Subcutaneous abdominal adipose tissue (tissue), 5 donors: Measurements from ENCODE around the gene DDAH1.
A peak's percentile ranks its signal among the peaks of the same experiment; 100 is the strongest.
"Not testable (repeated sequence)": the region's sequence is repeated elsewhere in the genome, so short reads cannot be mapped to it uniquely, and the experiment has no call there.

Experiments used
- H3K27ac ChIP-seq: one replicate; pipeline ENCODE4 v1.7.0; 2013; ENCODE audit warnings: low read depth, mild to moderate bottlenecking, inconsistent platforms, low read length, moderate library complexity
- H3K27me3 ChIP-seq, 5 donors: one replicate each; pipeline ENCODE4 v1.7.0; 2013; ENCODE audit warnings: low read length in 5 of 5, inconsistent platforms in 1 of 5; ENCODE audit not compliant: control insufficient read depth in 5 of 5, insufficient read depth in 4 of 5
- H3K36me3 ChIP-seq, 5 donors: one replicate each; pipeline ENCODE4 v1.7.0; 2013; ENCODE audit warnings: low read length in 5 of 5; ENCODE audit not compliant: control insufficient read depth in 5 of 5, insufficient read depth in 5 of 5
- H3K4me1 ChIP-seq, 5 donors: one replicate each; pipeline ENCODE4 v1.7.0; 2013; ENCODE audit warnings: low read length in 5 of 5, mild to moderate bottlenecking in 3 of 5, moderate library complexity in 1 of 5; ENCODE audit not compliant: control insufficient read depth in 5 of 5, insufficient read depth in 5 of 5
- H3K4me3 ChIP-seq, 5 donors: one replicate each; pipeline ENCODE4 v1.7.0; 2013; ENCODE audit warnings: low read length in 5 of 5, low read depth in 1 of 5
- H3K9ac ChIP-seq, 5 donors: one replicate each; pipeline ENCODE4 v1.7.0; 2013; ENCODE audit warnings: low read length in 5 of 5, mild to moderate bottlenecking in 4 of 5, moderate library complexity in 3 of 5
- H3K9me3 ChIP-seq, 5 donors: one replicate each; pipeline ENCODE4 v1.7.0; 2013; ENCODE audit warnings: low read length in 5 of 5; ENCODE audit not compliant: control insufficient read depth in 5 of 5
- donor health status: healthy.
- donor health status: healthy.
- donor health status: healthy.
- donor health status: healthy.
- donor health status: healthy.

DDAH1 gene

DNA sequence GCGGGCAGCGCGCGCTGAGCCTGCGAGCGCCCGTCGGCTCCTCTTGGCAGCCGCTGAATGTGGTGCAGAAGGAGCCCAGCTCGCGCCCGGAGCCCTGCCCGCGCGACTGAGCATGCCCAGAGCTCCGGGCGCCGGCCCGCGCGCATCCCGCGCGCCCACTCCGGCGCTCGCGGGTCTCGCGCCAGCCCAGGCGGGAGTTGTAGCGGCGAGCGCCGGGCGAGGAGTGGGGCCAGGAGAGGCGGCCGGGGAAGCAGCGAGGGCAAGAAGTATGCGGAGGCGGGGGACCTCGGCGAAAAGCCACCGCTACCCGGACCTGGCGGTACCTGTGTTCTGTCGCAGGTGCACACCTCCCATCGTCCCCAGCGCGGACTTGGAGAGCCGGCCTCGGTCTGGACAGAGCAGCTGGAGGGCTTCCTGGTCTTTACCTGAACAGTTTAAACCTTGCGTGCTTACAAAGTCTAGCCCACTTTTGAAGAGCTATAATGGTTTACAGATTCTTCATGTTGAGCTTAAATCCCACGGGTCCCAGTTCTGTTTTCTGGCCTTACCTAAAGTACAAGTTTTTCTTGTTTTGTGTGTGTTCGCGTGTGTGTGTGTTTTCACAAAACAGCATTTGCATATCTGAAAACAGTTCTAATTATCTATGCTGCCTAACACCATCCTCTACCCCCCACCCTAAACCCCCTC lies at the start of gene DDAH1:
DDAH1 (minus strand) TSS at position 61 of the 687 bp plus-strand sequence. CDS start 114 bp downstream, outside the sequence.
- H3K9me3 ChIP-seq, result no peaks in the 10 kb centered on the region
- peak within 1 kb of the TSS; percentile 68 to 83 (median 73) for H3K4me3 ChIP-seq
- H3K4me1 ChIP-seq, result peaks cover 0 to 21% (median 18%) of the 10 kb centered on the region in 5 donors
- no peaks in the 10 kb centered on the region for H3K36me3 ChIP-seq
- no peaks in the 10 kb centered on the region for H3K27me3 ChIP-seq
- H3K27ac ChIP-seq, result peak within 1 kb of the TSS; percentile 74
- H3K9ac ChIP-seq, result peak within 1 kb of the TSS in 4 of 5 donors; percentile 54 to 80 (median 68)

DNA sequence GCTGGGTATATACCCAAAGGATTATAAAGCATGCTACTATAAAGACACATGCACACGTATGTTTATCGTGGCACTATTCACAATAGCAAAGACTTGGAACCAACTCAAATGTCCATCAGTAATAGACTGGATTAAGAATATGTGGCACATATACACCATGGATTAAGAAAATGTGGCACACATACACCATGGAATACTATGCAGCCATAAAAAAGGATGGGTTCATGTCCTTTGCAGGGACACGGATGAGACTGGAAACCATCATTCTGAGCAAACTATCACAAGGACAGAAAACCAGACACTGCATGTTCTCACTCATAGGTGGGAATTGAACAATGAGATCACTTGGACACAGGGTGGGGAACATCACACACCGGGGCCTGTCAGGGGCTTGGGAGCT lies 49.0 kb upstream of the DDAH1 start:
- H3K4me3 ChIP-seq, H3K27ac ChIP-seq, H3K36me3 ChIP-seq: not testable (repeated sequence)

DNA sequence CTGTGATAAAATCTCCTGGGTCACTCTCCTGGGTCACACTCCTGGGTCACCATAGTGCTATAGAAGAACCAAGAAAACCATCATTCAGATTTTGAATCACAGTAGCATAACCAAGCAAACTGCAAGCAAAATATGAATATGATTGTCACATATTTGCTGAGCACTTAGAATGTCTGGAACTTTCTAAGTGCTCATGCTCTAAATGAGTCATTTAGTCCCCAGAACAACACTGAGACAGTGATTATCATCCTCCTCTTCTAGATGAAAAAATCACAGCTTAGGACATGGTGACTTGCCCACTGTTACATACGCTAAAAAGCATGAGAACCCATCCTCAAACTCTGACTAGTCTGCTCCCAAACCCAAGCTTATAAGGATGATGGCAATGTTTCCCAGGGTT lies 39.5 kb upstream of the DDAH1 start:
- H3K36me3 ChIP-seq, result no peaks in the 10 kb centered on the region
- H3K4me1 ChIP-seq, result peaks cover 2 to 5% (median 4%) of the 10 kb centered on the region in 5 donors
- H3K27ac ChIP-seq, result no peak overlapping the region
- no peak overlapping the region for H3K4me3 ChIP-seq
- H3K9me3 ChIP-seq, result no peaks in the 10 kb centered on the region
- H3K9ac ChIP-seq, result no peak overlapping the region
- H3K27me3 ChIP-seq, result no peaks in the 10 kb centered on the region

More for the DNA sequence above, 49.0 kb upstream of the DDAH1 start:
- H3K27me3 ChIP-seq, H3K9ac ChIP-seq, H3K9me3 ChIP-seq, H3K4me1 ChIP-seq: not testable (repeated sequence)

DNA sequence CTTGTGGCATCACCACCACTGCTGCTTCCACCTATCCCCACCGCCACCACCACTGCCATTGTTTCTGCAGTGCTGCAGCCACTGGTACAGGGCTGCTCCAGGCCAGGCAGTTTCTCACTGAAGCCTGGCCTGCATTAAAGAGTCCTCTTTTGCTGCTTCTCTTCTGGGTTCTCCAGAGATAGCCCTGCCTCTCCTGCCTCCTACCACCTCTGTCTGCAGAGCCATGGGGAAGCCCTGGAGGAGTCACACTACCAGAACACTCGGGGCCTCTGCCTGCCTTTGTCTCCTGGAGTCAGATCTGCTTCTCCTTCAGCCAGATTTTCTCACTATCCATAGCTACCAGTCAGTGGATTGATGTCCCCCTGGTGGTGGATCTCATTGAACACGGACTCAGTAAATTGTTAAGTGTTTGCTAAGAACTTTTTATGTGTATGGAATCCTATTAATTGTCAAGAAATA lies 37.7 kb upstream of the DDAH1 start:
- no peaks in the 10 kb centered on the region for H3K36me3 ChIP-seq
- H3K4me3 ChIP-seq, result no peak overlapping the region
- no peaks in the 10 kb centered on the region for H3K27me3 ChIP-seq
- peaks cover 2 to 5% (median 4%) of the 10 kb centered on the region in 5 donors for H3K4me1 ChIP-seq
- H3K9me3 ChIP-seq, result no peaks in the 10 kb centered on the region
- H3K27ac ChIP-seq, result no peak overlapping the region
- H3K9ac ChIP-seq, result no peak overlapping the region

DNA sequence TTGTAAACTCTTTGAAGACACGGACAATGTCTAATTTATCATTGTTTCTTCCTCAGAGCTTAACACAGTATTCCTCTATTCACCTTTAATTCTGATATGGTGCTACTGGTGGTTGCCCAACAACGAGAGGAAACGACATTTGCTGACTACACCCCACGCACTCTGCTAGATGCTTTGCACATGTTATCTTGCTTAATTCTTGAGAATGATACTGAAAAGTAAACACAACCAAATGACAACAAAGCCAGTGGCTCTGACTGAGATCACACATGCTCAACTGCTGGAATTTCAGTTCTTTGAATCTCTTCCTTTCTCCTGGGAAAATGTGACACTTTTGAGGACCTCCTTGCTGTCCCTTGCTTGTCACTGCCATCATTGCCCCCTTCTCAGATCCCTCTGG lies 37.2 kb upstream of the DDAH1 start:
- no peak overlapping the region for H3K4me3 ChIP-seq
- H3K27ac ChIP-seq, result no peak overlapping the region
- peaks cover 2 to 5% (median 4%) of the 10 kb centered on the region in 5 donors for H3K4me1 ChIP-seq
- H3K9me3 ChIP-seq, result no peaks in the 10 kb centered on the region
- H3K9ac ChIP-seq, result no peak overlapping the region
- H3K27me3 ChIP-seq, result no peaks in the 10 kb centered on the region
- H3K36me3 ChIP-seq, result no peaks in the 10 kb centered on the region

DNA sequence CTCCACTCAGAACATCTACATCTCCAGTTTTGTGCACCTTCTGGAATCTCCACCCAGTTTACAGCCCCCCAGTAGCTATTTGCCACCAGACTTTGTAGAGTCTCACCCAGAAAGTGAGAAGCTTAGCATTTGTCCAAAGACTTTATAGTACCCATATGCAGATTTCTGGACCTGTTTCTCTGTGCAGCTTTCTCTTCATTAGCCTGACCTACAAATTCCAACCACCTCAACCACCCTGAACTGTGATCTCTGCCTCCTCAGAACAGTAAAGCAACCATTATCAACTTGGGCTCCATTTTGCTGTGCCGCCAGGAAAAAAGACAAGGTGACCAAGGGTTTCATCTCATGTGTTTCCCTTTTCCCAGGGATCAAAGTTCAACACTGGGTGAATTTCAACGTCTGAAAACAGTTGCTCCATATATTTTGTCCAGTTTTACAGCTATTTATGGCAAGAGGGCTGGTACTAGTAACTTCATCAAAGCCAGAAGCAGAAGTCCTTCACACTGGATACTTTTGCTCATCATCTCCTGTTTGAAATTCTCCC lies 36.5 kb upstream of the DDAH1 start:
- no peak overlapping the region for H3K4me3 ChIP-seq
- H3K27me3 ChIP-seq, result no peaks in the 10 kb centered on the region
- no peak overlapping the region for H3K27ac ChIP-seq
- H3K4me1 ChIP-seq, result peaks cover 2 to 5% (median 4%) of the 10 kb centered on the region in 5 donors
- H3K36me3 ChIP-seq, result no peaks in the 10 kb centered on the region
- H3K9me3 ChIP-seq, result no peaks in the 10 kb centered on the region
- no peak overlapping the region for H3K9ac ChIP-seq

DNA sequence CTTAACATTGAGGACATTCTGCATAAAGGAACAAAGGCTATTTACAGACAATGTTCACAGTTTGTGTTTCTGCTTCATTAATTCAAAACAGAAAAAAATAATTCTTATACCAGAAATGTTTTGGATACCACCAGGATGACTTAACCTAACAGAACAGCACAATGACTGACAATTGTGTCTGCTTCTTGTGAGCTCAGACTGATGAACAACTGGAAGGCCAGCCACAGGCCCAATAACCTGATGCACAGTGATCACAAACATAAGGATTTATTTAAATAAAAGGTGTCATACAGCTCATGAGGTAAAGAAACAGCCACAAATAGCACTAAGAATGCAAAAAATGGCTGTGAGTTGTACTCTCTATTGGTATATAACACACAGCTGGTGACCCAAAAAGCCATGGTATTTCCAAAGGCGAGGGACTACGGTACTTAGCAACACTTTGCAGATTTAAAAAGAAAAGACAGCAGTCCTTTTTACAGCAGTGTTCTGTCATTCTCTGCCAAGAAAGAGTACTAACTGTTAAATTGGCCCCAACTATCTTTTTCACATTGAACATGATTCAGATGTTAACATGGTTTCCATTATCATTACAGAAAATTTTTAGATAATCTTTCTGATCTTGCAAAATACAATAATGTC lies 32.1 kb upstream of the DDAH1 start:
- Histone ChIP-seq H3K9me3 (no peaks in the 10 kb centered on the region), H3K4me3 (no peak overlapping the region), H3K27ac (no peak overlapping the region)

DNA sequence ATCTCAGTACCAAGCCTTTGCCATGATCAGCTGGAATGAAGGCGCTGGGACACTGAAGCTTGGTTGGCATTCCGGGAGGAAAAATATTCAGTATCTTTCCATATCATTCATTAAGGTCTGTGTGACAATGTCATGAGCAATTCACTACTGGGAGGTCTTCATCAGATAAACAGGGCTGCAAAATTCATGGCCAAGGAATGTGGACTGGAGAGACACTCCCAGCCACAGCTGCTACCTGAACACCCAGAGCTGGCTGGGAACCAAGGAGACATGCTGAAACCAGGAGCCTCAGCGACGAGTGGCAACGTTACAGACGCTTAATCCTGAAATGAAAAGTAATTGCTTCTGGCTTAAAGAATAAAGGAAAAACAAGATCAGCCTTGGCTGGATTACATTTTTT lies 30.6 kb upstream of the DDAH1 start:
- H3K36me3 ChIP-seq, result no peaks in the 10 kb centered on the region
- H3K9ac ChIP-seq, result no peak overlapping the region
- no peaks in the 10 kb centered on the region for H3K9me3 ChIP-seq
- no peak overlapping the region for H3K27ac ChIP-seq
- H3K27me3 ChIP-seq, result no peaks in the 10 kb centered on the region
- H3K4me1 ChIP-seq, result peaks cover 0 to 13% (median 7%) of the 10 kb centered on the region in 5 donors
- H3K4me3 ChIP-seq, result no peak overlapping the region

More for the DNA sequence above, 32.1 kb upstream of the DDAH1 start:
- peaks cover 0 to 13% (median 7%) of the 10 kb centered on the region in 5 donors for H3K4me1 ChIP-seq
- H3K36me3 ChIP-seq, result no peaks in the 10 kb centered on the region
- H3K27me3 ChIP-seq, result no peaks in the 10 kb centered on the region
- H3K9ac ChIP-seq, result no peak overlapping the region

DNA sequence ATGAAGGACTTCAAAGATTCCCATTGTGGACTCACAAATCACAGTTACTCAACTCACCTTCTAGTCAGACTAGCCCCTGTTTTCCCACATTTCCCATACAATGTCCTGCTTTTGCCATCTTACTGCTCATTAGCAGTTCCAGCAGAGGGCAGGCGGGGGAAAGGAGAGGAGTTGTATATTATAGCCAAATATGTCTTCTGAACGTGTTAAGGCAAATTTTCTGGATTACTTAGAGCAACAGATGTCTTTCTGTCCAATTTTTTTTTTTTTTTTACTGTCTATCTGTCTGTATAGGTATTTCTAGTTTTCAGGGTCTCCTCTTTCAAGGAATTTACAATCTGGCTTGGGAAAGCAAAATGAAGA lies 29.9 kb upstream of the DDAH1 start:
- no peak overlapping the region for H3K9ac ChIP-seq
- peaks cover 0 to 13% (median 7%) of the 10 kb centered on the region in 5 donors for H3K4me1 ChIP-seq
- no peak overlapping the region for H3K27ac ChIP-seq

More for the DNA sequence above, 29.9 kb upstream of the DDAH1 start:
- H3K27me3 ChIP-seq, result no peaks in the 10 kb centered on the region
- H3K4me3 ChIP-seq, result no peak overlapping the region
- no peaks in the 10 kb centered on the region for H3K9me3 ChIP-seq
- H3K36me3 ChIP-seq, result no peaks in the 10 kb centered on the region
